Measurements from ENCODE around the gene TCF4. TPM values are rescaled to one million over a fixed set of nuclear protein-coding genes. Genes with fewer than 3 reads are reported as not detected.

The TCF4 gene
- total RNA-seq, 1 donor from 2014 or later = 175 TPM

DNA sequence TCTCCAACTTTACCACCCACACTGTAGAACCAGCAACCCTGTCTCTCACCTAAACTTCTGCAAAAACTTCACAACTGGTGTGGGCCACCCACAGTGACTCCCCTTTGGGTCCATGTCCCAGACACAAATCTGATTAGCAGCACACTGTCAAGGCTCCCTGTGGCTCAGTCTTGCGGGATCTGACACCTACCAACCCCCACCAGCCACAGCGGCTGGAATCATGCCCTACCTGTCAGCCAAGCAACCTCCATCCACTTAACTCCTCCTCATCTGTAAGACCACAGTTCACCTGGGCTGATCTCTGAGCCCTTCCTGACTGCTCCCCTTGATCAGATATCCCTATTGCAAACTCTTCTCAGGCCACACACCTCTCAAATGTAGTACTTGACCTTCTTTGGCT lies 14.6 kb downstream of the TCF4 start:
- Mint-ChIP-seq H3K9me3 (ENCODE audit: unreplicated experiment) (no peaks in the 10 kb centered on the region), H3K36me3 (ENCODE audit: low read depth, unreplicated experiment) (peaks cover 25% of the 10 kb centered on the region), H3K27me3 (ENCODE audit: unreplicated experiment) (no peaks in the 10 kb centered on the region), H3K4me3 (ENCODE audit: unreplicated experiment) (no peak overlapping the region), H3K4me1 (ENCODE audit: unreplicated experiment) (peaks cover 23% of the 10 kb centered on the region), H3K27ac (ENCODE audit: unreplicated experiment) (no peak overlapping the region)
- no peak for TF ChIP-seq CTCF (IDR thresholded peaks at IDR 0.05; ENCODE audit: unreplicated experiment)
- DNase-seq (ENCODE audit: low spot score) = no peak

GRCh38 chr18:55570966-55571365 lies 17.0 kb downstream of the TCF4 start:
- TF ChIP-seq CTCF (IDR thresholded peaks at IDR 0.05; ENCODE audit: unreplicated experiment) = no peak
- H3K4me3 Mint-ChIP-seq (ENCODE audit: unreplicated experiment) = no peak overlapping the region
- peaks cover 34% of the 10 kb centered on the region for H3K36me3 Mint-ChIP-seq (ENCODE audit: low read depth, unreplicated experiment)
- H3K27ac Mint-ChIP-seq (ENCODE audit: unreplicated experiment) = no peak overlapping the region
- H3K9me3 Mint-ChIP-seq (ENCODE audit: unreplicated experiment) = no peaks in the 10 kb centered on the region
- no peak for DNase-seq (ENCODE audit: low spot score)
- no peaks in the 10 kb centered on the region for H3K27me3 Mint-ChIP-seq (ENCODE audit: unreplicated experiment)
- H3K4me1 Mint-ChIP-seq (ENCODE audit: unreplicated experiment) = peaks cover 23% of the 10 kb centered on the region

GRCh38 chr18:55566456-55566935 lies 21.5 kb downstream of the TCF4 start:
- no peak overlapping the region for H3K27ac Mint-ChIP-seq (ENCODE audit: unreplicated experiment)
- H3K36me3 Mint-ChIP-seq (ENCODE audit: low read depth, unreplicated experiment) = peaks cover 23% of the 10 kb centered on the region
- DNase-seq (ENCODE audit: low spot score) = no peak
- TF ChIP-seq CTCF (IDR thresholded peaks at IDR 0.05; ENCODE audit: unreplicated experiment) = no peak
- H3K27me3 Mint-ChIP-seq (ENCODE audit: unreplicated experiment) = no peaks in the 10 kb centered on the region
- H3K9me3 Mint-ChIP-seq (ENCODE audit: unreplicated experiment) = no peaks in the 10 kb centered on the region
- peak overlapping the region; percentile 17 for H3K4me3 Mint-ChIP-seq (ENCODE audit: unreplicated experiment)
- peaks cover 17% of the 10 kb centered on the region for H3K4me1 Mint-ChIP-seq (ENCODE audit: unreplicated experiment)

DNA sequence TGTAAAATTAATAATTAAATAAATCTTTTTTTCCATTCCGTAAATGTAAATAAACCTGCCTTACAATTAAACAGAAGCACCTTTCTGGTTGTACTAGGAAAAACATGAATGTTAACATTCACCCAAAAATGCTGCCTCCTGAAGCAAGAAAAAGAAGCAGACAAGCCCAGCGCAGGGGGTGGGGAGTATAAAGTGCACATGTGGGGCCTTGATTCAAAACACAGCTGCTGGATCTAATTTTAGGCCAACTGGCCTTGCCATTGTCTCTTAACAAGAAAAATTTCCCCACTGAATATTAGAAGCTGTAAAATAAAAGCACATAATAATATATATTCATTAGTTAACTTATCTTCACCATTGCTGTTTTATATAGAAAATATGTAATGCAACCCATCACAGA lies 28.3 kb downstream of the TCF4 start:
- Mint-ChIP-seq H3K9me3 (ENCODE audit: unreplicated experiment) (no peaks in the 10 kb centered on the region), H3K27ac (ENCODE audit: unreplicated experiment) (no peak overlapping the region), H3K27me3 (ENCODE audit: unreplicated experiment) (peaks cover 1% of the 10 kb centered on the region), H3K36me3 (ENCODE audit: low read depth, unreplicated experiment) (peaks cover 7% of the 10 kb centered on the region), H3K4me3 (ENCODE audit: unreplicated experiment) (no peak overlapping the region), H3K4me1 (ENCODE audit: unreplicated experiment) (peaks cover 1% of the 10 kb centered on the region)
- DNase-seq (ENCODE audit: low spot score) = no peak
- no peak for TF ChIP-seq CTCF (IDR thresholded peaks at IDR 0.05; ENCODE audit: unreplicated experiment)

GRCh38 chr18:55557211-55557610 lies 30.8 kb downstream of the TCF4 start:
- DNase-seq (ENCODE audit: low spot score) = no peak
- Mint-ChIP-seq H3K36me3 (ENCODE audit: low read depth, unreplicated experiment) (no peaks in the 10 kb centered on the region), H3K4me1 (ENCODE audit: unreplicated experiment) (no peaks in the 10 kb centered on the region), H3K27me3 (ENCODE audit: unreplicated experiment) (peaks cover 1% of the 10 kb centered on the region), H3K4me3 (ENCODE audit: unreplicated experiment) (no peak overlapping the region), H3K27ac (ENCODE audit: unreplicated experiment) (peak overlapping the region; percentile 33), H3K9me3 (ENCODE audit: unreplicated experiment) (no peaks in the 10 kb centered on the region)
- TF ChIP-seq CTCF (IDR thresholded peaks at IDR 0.05; ENCODE audit: unreplicated experiment) = no peak

All from endothelial cell (in vitro differentiated cells).